K562 (cell line): Measurements from ENCODE around the gene BBOX1. TPM values are rescaled to one million over a fixed set of nuclear protein-coding genes. Genes with fewer than 3 reads are reported as not detected.
A peak's percentile ranks its signal among the peaks of the same experiment; 100 is the strongest.
"Not testable (repeated sequence)": the region's sequence is repeated elsewhere in the genome, so short reads cannot be mapped to it uniquely, and the experiment has no call there.

Experiments used
- ATAC-seq: fragments of 200-7000 bp; cut with Tn5 transposase; 3 replicates; pipeline ENCODE4 v1.9.1; 2020; ENCODE audit warnings: moderate library complexity
- BruUV-seq: library from RNA; stranded (reverse); fragments of 400-500 nt; replicated peaks from 2 replicates; lab custom pipeline; 2021; lab: Mats Ljungman, UMichigan
- CTCF ChIA-PET: fragments of 300-600 bp; formaldehyde crosslinking; extraction: SDS; loops from one replicate; lab custom pipeline; 2021; ENCODE audit warnings: low intra/inter-chr PET ratio; lab: Yijun Ruan, JAX
- POLR2A ChIA-PET: fragments of 300-600, 350-650 bp; sonication (Branson Sonifier 250); formaldehyde crosslinking; extraction: SDS; loops from one replicate; lab custom pipeline; 2021; ENCODE audit warnings: antibody characterized with exemption, inconsistent platforms; lab: Yijun Ruan, JAX
- DNase-seq, 4 experiments: peaks; one replicate each; pipeline versions ENCODE4 v3.0.0 to v3.0.0-alpha.2; 2011 to 2018; ENCODE audit warnings: low spot score in 3 of 4, mixed read lengths in 3 of 4; ENCODE audit errors: extremely low read depth in 1 of 4
- FAIRE-seq: peaks from 2 replicates; lab custom pipeline; 2011; peaks lifted over from hg19 to GRCh38; lab: Jason Lieb, UNC
- H2AFZ ChIP-seq: 2 replicates; pipeline ENCODE4 v1.6.0; 2011; ENCODE audit warnings: low read depth, low read length, control low read depth, inconsistent platforms
- H3K27ac ChIP-seq: fragments of 200-600 bp; 3 replicates; pipeline ENCODE4 v1.8.0; 2011; ENCODE audit warnings: low read depth, mild to moderate bottlenecking, control low read depth, inconsistent platforms, low read length, moderate library complexity, mixed read lengths; ENCODE audit errors: extremely low read depth
- H3K27me3 ChIP-seq, 2 experiments: fragments of 300-600 bp in 1 of 2; 2 replicates in 1 of 2; 3 replicates in 1 of 2; pipeline versions ENCODE4 v1.6.0 to v1.8.0; 2011; ENCODE audit warnings: inconsistent platforms in 2 of 2, low read length in 2 of 2, mild to moderate bottlenecking in 1 of 2, mixed read lengths in 1 of 2, moderate library complexity in 1 of 2; ENCODE audit not compliant: control insufficient read depth in 2 of 2, insufficient read depth in 2 of 2
- H3K36me3 ChIP-seq: fragments of 300-600 bp; 3 replicates; pipeline ENCODE4 v1.8.0; 2011; ENCODE audit warnings: mild to moderate bottlenecking, low read length, inconsistent platforms; ENCODE audit not compliant: control insufficient read depth, insufficient read depth
- H3K4me1 ChIP-seq, 2 experiments: fragments of 200-600 bp in 1 of 2; replicated peaks in 1 of 2; 2 replicates in 1 of 2; 3 replicates in 1 of 2; pipeline versions ENCODE4 v1.5.1 to v1.8.0; 2011; ENCODE audit warnings: inconsistent platforms in 2 of 2, low read length in 2 of 2, mild to moderate bottlenecking in 1 of 2, mixed read lengths in 1 of 2, moderate library complexity in 1 of 2; ENCODE audit not compliant: control insufficient read depth in 2 of 2, insufficient read depth in 2 of 2
- H3K4me2 ChIP-seq: 2 replicates; pipeline ENCODE4 v1.6.1; 2011; ENCODE audit warnings: low read length, control low read depth, inconsistent platforms, mixed read lengths; ENCODE audit not compliant: insufficient read depth
- H3K4me3 ChIP-seq: fragments of 200-600 bp; sonication (generic), shearing (Covaris generic); 2 replicates; pipeline ENCODE4 v1.5.1; 2016; ENCODE audit warnings: control low read depth, inconsistent platforms
- H3K79me2 ChIP-seq: fragments of 200-600 bp; 3 replicates; pipeline ENCODE4 v1.8.0; 2011; ENCODE audit warnings: low read length, inconsistent platforms; ENCODE audit not compliant: control insufficient read depth, insufficient read depth
- H3K9ac ChIP-seq, 2 experiments: 2 replicates each; pipeline versions ENCODE4 v1.6.0 to v1.6.1; 2011; ENCODE audit warnings: low read depth in 2 of 2, low read length in 2 of 2, control low read depth in 1 of 2, inconsistent platforms in 1 of 2, mild to moderate bottlenecking in 1 of 2, mixed read lengths in 1 of 2; ENCODE audit not compliant: insufficient read depth in 1 of 2
- H3K9me1 ChIP-seq: one replicate; pipeline ENCODE4 v1.6.0; 2011; ENCODE audit warnings: inconsistent platforms, mild to moderate bottlenecking, low read length, moderate library complexity; ENCODE audit not compliant: control insufficient read depth, insufficient read depth
- H3K9me3 ChIP-seq: replicated peaks from 2 replicates; pipeline ENCODE4 v1.5.1; 2011; ENCODE audit warnings: low read depth, low read length, inconsistent platforms; ENCODE audit not compliant: control insufficient read depth, insufficient read depth
- H4K20me1 ChIP-seq: replicated peaks from 2 replicates; pipeline ENCODE4 v1.6.1; 2011; ENCODE audit warnings: low read length, inconsistent platforms, mixed read lengths; ENCODE audit not compliant: control insufficient read depth, insufficient read depth
- DIDO1 ChIP-seq: fragments of 450-650 bp; IDR thresholded peaks from 2 replicates; pipeline ENCODE4 v1.6.1; 2016; ENCODE audit warnings: low read depth, missing biosample characterization, missing genetic modification characterization
- HSF4 ChIP-seq: fragments of 250-450 bp; sonication (Bioruptor Pico); IDR thresholded peaks from 2 replicates; pipeline ENCODE4 v2.1.2; 2022; ENCODE audit warnings: mild to moderate bottlenecking, moderate library complexity, borderline replicate concordance
- NR2C1 ChIP-seq, 2 experiments: fragments of 450-650 bp; IDR thresholded peaks; 2 replicates each; pipeline ENCODE4 v1.6.1; 2017; ENCODE audit warnings: mild to moderate bottlenecking in 2 of 2, antibody characterized with exemption in 1 of 2, inconsistent platforms in 1 of 2, missing compliant biosample characterization in 1 of 2, missing genetic modification characterization in 1 of 2
- POLR3G ChIP-seq: IDR thresholded peaks from 2 replicates; pipeline ENCODE4 v1.6.1; 2011; ENCODE audit not compliant: insufficient read length, insufficient replicate concordance; ENCODE audit errors: extremely low read depth
- SIN3B ChIP-seq: fragments of 450-650 bp; IDR thresholded peaks from 2 replicates; pipeline ENCODE4 v1.6.1; 2017; ENCODE audit warnings: low read depth, mild to moderate bottlenecking, moderate library complexity
- ZBTB8A ChIP-seq: fragments of 450-650 bp; IDR thresholded peaks from 2 replicates; pipeline ENCODE4 v1.6.1; 2018; ENCODE audit warnings: mild to moderate bottlenecking, moderate library complexity; ENCODE audit not compliant: partially characterized antibody
- WGBS: fragments of 100-300 bp; shearing (Covaris generic); methylation state at CpG from one replicate; pipeline ENCODE4 v1.1.6; 2016; ENCODE audit warnings: low coverage, mixed read lengths; ENCODE audit not compliant: insufficient coverage; ENCODE audit errors: missing lambda C conversion rate; 5-methylcytosine and 5-hydroxymethylcytosine counted together
- in situ Hi-C: fragments of 300-500 bp; cut with MboI; formaldehyde crosslinking; loops from 4 replicates; pipeline ENCODE4 v1.15.0; 2018; ENCODE audit warnings: inconsistent platforms, mixed read lengths
- intact Hi-C: fragments of 100-400 bp; cut with micrococcal nuclease; formaldehyde crosslinking; loops from 2 replicates; pipeline ENCODE4 v1.14.2; 2022
- polyA plus RNA-seq, 8 experiments: library from polyadenylated mRNA; depleted of rRNA in 4 of 8; stranded (reverse) in 5 of 8; unstranded in 3 of 8; fragments of >200 nt; fragmentation: Nextera tagmentation in 2 of 8; fragmentation: Illumina TruSeq in 1 of 8; extraction: Ambion mirVana in 2 of 8; extraction: Trizol in 1 of 8; gene quantifications; 2 replicates each; pipeline versions ENCODE4 v1.2.1 to v1.2.3, GENCODE V29; 2011 to 2014; ENCODE audit warnings: inconsistent platforms in 1 of 8, missing spikeins in 1 of 8
- total RNA-seq, 7 experiments: library from RNA; depleted of rRNA in 6 of 7; stranded (reverse); fragments of >200 nt in 6 of 7; fragmentation: Illumina TruSeq in 2 of 7; extraction: Trizol in 2 of 7; gene quantifications; 2 replicates each; pipeline versions ENCODE4 v1.2.1 to v1.2.3, GENCODE V29; 2011 to 2021; ENCODE audit warnings: low replicate concordance in 1 of 7
- TF ChIP-seq, protein P1 (sequence below): sonication (generic); formaldehyde crosslinking; IDR thresholded peaks from 2 replicates; pipeline ENCODE4 v1.8.1; 2022; ENCODE audit warnings: missing genetic modification reagents
- TF ChIP-seq, protein P2 (sequence below): fragments of 200-800 bp; sonication (Bioruptor generic); IDR thresholded peaks from 2 replicates; pipeline ENCODE4 v1.6.1; 2017; ENCODE audit warnings: missing genetic modification characterization, missing compliant biosample characterization
- TF ChIP-seq, protein P3 (sequence below): fragments of 250-450 bp; sonication (Bioruptor Pico); IDR thresholded peaks from 2 replicates; pipeline ENCODE4 v1.5.0; 2021
- TF ChIP-seq, protein P4 (sequence below), 2 experiments: fragments of 450-650 bp in 1 of 2; sonication (generic) in 1 of 2; formaldehyde crosslinking; conservative IDR thresholded peaks; 2 replicates each; pipeline versions ENCODE4 v1.4.0 to v1.8.1; 2020 to 2022; ENCODE audit warnings: mild to moderate bottlenecking in 1 of 2, missing genetic modification reagents in 1 of 2

Gene BBOX1
- total and polyA plus RNA-seq, 9 of the 15 experiments (the other 6 are each of a cell fraction or from before 2014, with no cell fraction given), result not detected

DNA sequence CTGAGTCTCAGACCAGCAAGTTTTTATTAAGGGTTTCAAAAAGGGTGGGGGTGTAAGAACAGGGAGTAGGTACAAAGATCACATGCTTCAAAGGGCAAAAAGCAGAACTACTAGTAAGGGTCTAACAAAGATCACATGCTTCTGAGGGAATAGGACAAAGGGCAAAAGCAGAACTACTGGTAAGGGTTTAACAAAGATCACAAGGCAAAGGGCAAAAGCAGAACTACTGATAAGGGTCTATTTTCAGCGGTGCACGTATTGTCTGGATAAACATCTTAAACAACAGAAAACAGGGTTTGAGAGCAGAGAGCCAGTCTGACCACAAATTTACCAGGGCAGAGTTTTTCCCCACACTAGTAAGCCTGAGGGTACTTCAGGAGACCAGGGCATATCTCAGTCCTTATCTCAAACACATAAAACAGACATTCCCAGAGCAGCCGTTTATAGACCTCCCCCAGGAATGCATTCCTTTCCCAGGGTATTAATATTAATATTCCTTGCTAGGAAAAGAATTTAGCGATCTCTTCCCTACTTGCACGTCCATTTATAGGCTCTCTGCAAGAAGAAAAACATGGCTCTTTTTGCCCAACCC, 49.8 kb downstream of the BBOX1 start:
- FAIRE-seq; H3K36me3 ChIP-seq; H3K79me2 ChIP-seq; intact Hi-C loops; H3K9me1 ChIP-seq; CTCF ChIA-PET; H3K27ac ChIP-seq; H3K27me3 ChIP-seq; H2AFZ ChIP-seq; POLR2A ChIA-PET; ATAC-seq; H3K4me1 ChIP-seq; in situ Hi-C loops; H4K20me1 ChIP-seq; H3K4me2 ChIP-seq; DNase-seq; H3K9me3 ChIP-seq; H3K4me3 ChIP-seq; H3K9ac ChIP-seq; BruUV-seq; TF ChIP-seq NR2C1 (IDR thresholded peaks at IDR 0.05): not testable (repeated sequence)
- TF ChIP-seq NR2C1 (tag; IDR thresholded peaks at IDR 0.05), result peak; percentile 76
- 1% methylated on average over 5 of the region's 5 CpGs for WGBS

DNA sequence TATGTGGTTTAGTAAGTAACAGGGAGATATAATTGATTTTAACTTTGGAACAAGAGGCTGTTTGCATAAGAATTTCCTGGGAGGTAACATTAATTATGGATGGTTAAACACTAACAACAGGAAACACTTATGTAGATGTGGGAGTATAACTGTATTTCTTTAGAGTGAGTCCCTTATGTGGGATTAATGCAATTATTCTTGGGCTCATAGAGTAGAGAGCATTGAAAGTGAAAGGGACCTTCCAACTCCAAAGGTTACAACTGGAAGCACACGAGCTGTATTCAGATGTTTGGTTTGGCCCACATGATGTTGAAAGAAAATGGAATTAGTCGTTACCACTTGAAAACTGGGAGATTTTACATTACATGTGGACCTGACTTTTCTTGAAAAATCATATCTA, 53.5 kb downstream of the BBOX1 start:
- Histone ChIP-seq H3K79me2 (no peaks in the 10 kb centered on the region), H3K4me3 (no peak overlapping the region), H3K4me1 (no peaks in the 10 kb centered on the region), H3K4me2 (no peak overlapping the region), H3K27me3 (no peaks in the 10 kb centered on the region), H3K9me1 (no peaks in the 10 kb centered on the region), H2AFZ (no peak overlapping the region), H3K9me3 (no peaks in the 10 kb centered on the region), H3K27ac (no peak overlapping the region), H4K20me1 (no peaks in the 10 kb centered on the region), H3K36me3 (no peaks in the 10 kb centered on the region), H3K9ac (no peak overlapping the region)
- in situ Hi-C loops, result no loop called here
- FAIRE-seq (no peak), DNase-seq (no peak), ATAC-seq (no peak)
- ChIA-PET CTCF (no interaction called here), POLR2A (no interaction called here)
- BruUV-seq, result no TSS peak
- intact Hi-C loops, result no loop called here
- WGBS, result 0% methylated on average over 2 of the region's 2 CpGs
- TF ChIP-seq SIN3B (no peak), HSF4 (CRISPR knock-in tag) (no peak), ZBTB8A (no peak), DIDO1 (no peak), POLR3G (no peak)
- TF ChIP-seq, protein P1, sequence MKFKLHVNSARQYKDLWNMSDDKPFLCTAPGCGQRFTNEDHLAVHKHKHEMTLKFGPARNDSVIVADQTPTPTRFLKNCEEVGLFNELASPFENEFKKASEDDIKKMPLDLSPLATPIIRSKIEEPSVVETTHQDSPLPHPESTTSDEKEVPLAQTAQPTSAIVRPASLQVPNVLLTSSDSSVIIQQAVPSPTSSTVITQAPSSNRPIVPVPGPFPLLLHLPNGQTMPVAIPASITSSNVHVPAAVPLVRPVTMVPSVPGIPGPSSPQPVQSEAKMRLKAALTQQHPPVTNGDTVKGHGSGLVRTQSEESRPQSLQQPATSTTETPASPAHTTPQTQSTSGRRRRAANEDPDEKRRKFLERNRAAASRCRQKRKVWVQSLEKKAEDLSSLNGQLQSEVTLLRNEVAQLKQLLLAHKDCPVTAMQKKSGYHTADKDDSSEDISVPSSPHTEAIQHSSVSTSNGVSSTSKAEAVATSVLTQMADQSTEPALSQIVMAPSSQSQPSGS, result no peak
- TF ChIP-seq, protein P2, sequence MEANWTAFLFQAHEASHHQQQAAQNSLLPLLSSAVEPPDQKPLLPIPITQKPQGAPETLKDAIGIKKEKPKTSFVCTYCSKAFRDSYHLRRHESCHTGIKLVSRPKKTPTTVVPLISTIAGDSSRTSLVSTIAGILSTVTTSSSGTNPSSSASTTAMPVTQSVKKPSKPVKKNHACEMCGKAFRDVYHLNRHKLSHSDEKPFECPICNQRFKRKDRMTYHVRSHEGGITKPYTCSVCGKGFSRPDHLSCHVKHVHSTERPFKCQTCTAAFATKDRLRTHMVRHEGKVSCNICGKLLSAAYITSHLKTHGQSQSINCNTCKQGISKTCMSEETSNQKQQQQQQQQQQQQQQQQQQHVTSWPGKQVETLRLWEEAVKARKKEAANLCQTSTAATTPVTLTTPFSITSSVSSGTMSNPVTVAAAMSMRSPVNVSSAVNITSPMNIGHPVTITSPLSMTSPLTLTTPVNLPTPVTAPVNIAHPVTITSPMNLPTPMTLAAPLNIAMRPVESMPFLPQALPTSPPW, result no peak
- TF ChIP-seq, protein P3, sequence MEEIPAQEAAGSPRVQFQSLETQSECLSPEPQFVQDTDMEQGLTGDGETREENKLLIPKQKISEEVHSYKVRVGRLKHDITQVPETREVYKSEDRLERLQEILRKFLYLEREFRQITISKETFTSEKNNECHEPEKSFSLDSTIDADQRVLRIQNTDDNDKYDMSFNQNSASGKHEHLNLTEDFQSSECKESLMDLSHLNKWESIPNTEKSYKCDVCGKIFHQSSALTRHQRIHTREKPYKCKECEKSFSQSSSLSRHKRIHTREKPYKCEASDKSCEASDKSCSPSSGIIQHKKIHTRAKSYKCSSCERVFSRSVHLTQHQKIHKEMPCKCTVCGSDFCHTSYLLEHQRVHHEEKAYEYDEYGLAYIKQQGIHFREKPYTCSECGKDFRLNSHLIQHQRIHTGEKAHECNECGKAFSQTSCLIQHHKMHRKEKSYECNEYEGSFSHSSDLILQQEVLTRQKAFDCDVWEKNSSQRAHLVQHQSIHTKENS, result no peak
- TF ChIP-seq, protein P4, sequence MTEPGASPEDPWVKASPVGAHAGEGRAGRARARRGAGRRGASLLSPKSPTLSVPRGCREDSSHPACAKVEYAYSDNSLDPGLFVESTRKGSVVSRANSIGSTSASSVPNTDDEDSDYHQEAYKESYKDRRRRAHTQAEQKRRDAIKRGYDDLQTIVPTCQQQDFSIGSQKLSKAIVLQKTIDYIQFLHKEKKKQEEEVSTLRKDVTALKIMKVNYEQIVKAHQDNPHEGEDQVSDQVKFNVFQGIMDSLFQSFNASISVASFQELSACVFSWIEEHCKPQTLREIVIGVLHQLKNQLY (CRISPR knock-in tag; conservative IDR thresholded peaks at IDR 0.05), result no peak
